HG02759 (cell line): ENCODE measurements around the gene RGL1.
A peak's percentile ranks its signal among the peaks of the same experiment; 100 is the strongest.
"Not testable (repeated sequence)": the region's sequence is repeated elsewhere in the genome, so short reads cannot be mapped to it uniquely, and the experiment has no call there.

ENCODE experiments used
- ATAC-seq: cut with Tn5 transposase; IDR thresholded peaks from one replicate; pipeline ENCODE4 v1.9.1; 2021; ENCODE audit warnings: mild to moderate bottlenecking, moderate library complexity; ENCODE audit not compliant: unreplicated experiment

The RGL1 gene

GRCh38 chr1:183783767-183784637, 20.9 kb upstream of the RGL1 start:
- no peak for ATAC-seq

DNA sequence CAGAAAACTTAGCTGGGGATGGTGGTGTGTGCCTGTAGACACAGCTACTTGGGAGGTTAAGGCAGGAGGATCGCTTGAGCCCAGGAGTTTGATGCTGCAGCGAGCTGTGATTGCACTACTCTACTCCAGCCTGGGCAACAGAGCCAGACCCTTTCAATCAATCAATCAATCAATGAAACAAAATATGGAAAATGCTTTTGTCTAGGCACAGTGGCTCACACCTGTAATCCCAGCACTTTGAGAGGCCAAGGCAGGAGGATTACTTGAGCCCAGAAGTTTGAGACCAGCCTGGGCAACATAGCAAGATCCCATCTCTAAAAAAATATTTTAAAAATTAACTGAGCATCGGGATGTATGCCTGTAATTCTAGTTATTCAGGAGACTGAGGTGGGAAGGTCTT, 19.0 kb upstream of the RGL1 start:
- not testable (repeated sequence) for ATAC-seq

DNA sequence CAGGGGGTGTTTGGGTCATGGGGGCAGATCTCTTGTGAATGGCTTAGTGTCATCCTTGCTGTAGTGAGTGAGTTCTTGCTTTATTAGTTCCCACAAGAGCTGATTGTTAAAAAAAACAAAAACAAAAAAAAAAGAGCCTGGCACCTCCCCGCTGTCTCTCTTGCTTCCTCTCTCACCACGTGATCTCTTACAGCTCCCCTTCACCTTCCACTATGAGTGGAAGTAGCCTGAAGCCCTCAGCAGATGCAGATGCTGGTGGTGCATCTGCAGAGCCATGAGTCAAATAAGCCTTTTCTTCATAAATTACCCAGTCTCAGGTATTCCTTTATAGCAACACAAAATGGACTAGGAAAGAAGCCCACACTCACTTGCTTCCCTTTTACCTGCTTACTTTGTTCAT, 17.2 kb upstream of the RGL1 start:
- no peak for ATAC-seq

- no peak for ATAC-seq
Observed at GRCh38 chr1:183791319-183791718, 13.6 kb upstream of the RGL1 start.

- ATAC-seq, result no peak
Observed at GRCh38 chr1:183792300-183792699, 12.6 kb upstream of the RGL1 start.

GRCh38 chr1:183794088-183794487, 10.8 kb upstream of the RGL1 start:
- no peak for ATAC-seq

DNA sequence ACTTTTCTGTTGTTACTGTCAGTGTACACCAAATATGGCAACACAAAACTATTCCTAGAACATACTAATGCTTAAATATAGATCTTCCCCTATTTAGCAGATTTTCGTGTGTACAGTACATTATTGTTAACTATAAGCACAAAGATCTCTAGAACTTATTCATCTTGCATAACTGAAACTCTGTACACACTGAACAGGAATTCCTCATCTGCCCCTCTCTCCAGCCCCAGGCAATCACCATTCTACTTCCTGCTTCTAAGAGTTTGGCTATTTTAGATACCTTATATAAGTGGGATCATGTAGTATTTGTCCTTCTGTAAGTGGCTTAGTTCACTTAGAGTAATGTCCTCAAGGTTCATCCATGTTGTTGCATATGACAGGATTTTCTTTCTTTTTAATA, 4.5 kb upstream of the RGL1 start:
- ATAC-seq, result no peak

DNA sequence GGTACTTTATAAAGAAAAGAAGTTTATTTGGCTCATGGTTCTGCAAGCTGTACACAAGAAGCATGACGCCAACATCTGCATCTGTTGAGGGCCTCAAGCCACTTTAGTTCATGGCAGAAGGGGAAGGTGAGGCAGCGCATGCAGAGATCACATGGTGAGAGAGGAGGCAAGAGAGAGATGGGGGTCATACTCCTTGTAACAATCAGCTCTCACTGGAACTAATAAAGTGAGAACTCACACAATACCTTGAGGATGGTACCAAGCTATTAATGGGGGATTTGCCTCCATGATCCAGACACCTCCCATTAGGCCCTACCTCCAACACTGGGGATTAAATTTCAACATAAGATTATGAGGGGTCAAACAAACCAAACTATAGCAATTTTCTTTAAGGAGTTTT, 3.3 kb upstream of the RGL1 start:
- ATAC-seq, result no peak

DNA sequence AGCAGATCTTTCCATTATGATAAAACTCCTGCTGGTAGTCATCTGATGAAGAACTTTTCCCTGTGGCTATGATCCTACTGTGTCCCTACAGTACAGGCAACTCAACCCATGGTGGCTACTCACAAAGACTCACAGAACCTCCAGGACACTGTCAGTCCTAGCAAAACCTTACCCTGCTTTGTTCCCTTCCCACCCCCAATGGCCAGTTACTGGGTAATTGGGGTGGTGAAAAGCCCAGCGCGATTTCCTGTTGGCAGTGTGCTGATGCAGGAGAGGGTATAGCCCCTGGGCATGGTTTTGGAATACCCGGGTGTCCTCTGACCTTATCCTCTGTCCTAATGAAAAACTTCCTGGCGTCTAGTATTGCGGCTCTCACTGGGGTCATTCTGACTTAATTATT, 533 bp upstream of the RGL1 start:
- no peak for ATAC-seq

DNA sequence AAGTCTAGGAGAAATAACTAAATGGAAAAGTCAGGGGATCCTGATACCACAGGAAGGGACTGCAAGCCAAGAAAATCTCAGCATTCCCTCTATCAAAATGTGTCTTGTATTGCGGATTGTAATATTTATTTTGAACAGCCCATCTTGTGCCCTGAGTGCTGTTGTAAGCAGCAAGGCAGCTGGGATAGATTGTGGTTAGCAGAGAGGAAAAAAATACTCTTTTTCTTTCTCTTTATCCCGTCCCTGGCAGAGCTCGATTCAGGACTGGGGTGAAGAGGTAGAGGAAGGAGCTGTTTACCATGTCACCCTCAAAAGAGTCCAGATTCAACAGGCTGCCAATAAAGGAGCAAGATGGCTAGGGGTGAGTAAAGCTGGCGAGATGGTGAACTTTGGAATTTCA, 1.2 kb downstream of the RGL1 start:
- no peak for ATAC-seq

DNA sequence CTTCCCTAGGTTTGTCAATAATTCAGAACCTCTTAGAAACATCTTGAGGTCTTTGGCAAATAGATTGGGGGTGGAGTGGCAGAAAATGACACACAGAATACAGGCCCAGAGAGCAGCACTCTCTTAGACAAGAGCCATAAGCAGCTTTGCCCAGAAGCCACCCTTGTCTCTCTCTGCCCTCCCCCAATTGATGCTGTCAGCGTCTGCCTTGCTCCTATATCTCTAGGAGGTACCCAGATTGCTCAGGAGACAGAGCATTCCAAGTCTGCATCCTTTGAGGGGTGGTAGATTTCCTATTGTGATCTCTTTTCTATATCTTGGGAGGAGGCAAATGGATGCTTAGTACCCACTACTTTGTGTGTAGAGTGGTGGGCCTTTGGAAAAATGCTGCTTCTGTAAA, 1.8 kb downstream of the RGL1 start:
- no peak for ATAC-seq

GRCh38 chr1:183807549-183808168, 2.7 kb downstream of the RGL1 start:
- ATAC-seq, result peak; percentile 56

DNA sequence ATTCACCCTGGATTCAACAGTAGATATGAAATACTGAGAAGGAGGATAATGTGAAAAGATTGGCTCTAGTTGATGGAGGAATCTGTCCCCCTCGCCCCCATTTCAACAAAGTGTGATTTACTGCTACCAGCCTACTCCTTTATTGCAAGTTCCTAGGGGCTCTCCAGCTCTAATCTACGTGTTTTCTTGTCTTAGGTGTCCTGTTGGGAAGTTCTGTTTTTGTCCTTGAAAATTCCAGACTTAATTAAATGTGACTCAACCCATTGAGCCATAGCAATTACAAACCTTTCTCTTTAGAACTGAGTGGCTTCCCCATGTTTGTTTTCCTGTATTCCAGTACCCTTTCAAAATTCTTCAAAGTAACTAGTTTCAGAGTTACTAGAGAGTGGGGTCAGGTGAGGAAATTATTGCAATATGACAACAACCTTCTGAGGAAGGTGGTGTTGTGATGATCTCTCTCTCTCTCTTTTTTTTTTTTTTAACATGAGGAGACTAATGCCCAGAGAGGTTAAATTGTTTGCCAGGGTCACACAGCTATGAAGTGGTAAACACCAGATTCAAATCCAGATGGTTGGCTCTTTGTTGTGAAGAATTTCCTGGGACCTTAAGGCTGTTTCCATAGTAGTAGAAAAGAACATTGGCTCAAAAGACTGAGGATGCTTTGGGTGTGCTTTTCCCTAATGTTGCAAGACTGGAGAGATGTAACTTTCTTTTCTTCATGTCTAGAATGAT, 3.5 kb downstream of the RGL1 start:
- ATAC-seq, result no peak

DNA sequence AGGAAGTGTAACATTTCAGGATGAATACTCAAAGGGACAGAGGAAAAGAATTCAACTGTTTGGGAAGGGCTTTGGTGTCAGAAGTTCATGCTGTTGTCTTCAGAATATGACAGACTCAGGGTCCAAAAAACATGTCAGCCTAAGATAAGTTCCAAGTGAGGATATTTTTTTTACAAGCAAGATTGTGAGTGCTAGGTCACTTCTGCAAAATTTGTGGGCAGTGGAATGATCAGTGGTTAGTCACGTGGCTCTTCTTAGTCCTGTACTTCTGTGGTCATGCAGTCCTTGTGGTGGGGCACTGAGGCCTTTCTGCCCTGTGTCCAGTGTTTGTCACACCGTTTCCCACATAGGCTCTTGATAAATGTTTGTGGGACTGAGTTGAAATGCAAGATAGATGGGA, 5.2 kb downstream of the RGL1 start:
- ATAC-seq, result no peak

DNA sequence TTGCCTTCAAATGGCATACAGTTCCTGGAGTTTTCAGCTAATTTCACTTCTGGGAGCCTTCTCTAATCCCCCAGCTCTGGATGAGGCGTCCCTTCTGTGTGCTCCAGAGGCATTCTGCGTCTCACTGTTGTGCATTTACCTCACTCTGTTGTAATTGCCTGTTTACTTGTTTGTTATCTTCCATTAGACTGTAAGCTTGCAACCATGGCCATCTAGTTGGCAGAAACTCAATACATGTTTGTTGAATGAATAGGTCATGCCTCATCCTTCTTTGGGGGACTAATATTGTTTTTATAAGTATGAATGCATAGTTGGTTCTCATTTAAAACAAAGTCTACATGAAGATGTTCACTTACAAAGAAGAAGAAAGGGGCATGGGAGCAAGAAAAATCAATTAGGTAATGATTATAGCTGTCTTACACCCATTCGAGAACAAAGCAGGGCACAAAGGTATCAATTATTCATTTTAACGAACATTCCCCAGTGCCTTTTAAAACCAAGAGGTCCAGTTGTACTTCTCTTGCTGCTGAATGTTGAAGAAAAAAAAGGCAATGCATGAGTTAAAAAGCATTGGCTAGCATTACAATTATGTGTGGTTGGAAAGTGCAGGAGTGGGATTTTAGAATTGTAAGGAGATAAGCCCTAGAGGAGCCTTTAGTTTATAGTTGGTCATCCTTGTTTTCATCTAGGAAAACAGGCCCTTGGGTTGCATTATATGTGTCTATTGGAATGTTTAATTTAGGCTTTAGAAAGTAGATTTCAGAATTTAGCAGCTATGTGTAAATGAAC, 6.0 kb downstream of the RGL1 start:
- ATAC-seq, result no peak

GRCh38 chr1:183812128-183812527, 7.2 kb downstream of the RGL1 start:
- no peak for ATAC-seq

- no peak for ATAC-seq
Observed at GRCh38 chr1:183812686-183813569, 8.0 kb downstream of the RGL1 start.

- no peak for ATAC-seq
Observed at GRCh38 chr1:183814121-183814681, 9.3 kb downstream of the RGL1 start.

GRCh38 chr1:183816110-183816509, 11.2 kb downstream of the RGL1 start:
- ATAC-seq, result no peak
